Measurements from ENCODE around the gene MIF4GD. TPM values are rescaled to one million over a fixed set of nuclear protein-coding genes. Genes with fewer than 3 reads are reported as not detected.
A peak's percentile ranks its signal among the peaks of the same experiment; 100 is the strongest.

MIF4GD gene
- total and polyA plus RNA-seq, 10 donors = 27.1 to 47.3 (median 36.8) TPM

DNA sequence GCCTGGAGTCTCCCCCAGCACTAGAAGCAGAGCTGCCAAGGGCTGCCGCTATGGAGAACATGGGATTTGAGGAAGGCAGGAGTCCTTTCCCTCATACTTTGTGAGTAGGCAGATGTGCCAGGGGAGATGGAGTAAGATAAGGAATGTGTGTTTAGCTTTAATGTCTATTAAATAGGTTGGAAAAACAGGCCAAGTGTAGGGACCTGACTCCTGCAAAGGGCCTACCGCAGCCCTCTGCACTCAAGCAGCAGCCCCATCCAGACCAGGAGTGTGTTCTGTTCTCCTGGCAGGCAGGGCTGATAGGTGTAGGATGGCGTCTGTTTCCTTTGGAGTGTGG lies 1.8 kb upstream of the MIF4GD start:
- H3K4me3 ChIP-seq = no peak overlapping the region
- no peaks in the 10 kb centered on the region for H3K9me3 ChIP-seq
- DNase-seq = no peak
- peaks cover 16 to 56% (median 39%) of the 10 kb centered on the region in 6 donors for H3K4me1 ChIP-seq
- WGBS, 5 donors = 61 to 80% (median 66%) methylated on average over 3 of the region's 3 CpGs
- TF ChIP-seq POLR2AphosphoS5 (IDR thresholded peaks at IDR 0.05) (no peak), POLR2A (IDR thresholded peaks at IDR 0.05) (no peak)
- TF ChIP-seq, protein P1, sequence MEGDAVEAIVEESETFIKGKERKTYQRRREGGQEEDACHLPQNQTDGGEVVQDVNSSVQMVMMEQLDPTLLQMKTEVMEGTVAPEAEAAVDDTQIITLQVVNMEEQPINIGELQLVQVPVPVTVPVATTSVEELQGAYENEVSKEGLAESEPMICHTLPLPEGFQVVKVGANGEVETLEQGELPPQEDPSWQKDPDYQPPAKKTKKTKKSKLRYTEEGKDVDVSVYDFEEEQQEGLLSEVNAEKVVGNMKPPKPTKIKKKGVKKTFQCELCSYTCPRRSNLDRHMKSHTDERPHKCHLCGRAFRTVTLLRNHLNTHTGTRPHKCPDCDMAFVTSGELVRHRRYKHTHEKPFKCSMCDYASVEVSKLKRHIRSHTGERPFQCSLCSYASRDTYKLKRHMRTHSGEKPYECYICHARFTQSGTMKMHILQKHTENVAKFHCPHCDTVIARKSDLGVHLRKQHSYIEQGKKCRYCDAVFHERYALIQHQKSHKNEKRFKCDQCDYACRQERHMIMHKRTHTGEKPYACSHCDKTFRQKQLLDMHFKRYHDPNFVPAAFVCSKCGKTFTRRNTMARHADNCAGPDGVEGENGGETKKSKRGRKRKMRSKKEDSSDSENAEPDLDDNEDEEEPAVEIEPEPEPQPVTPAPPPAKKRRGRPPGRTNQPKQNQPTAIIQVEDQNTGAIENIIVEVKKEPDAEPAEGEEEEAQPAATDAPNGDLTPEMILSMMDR (IDR thresholded peaks at IDR 0.05 in 8 of 11, conservative IDR thresholded peaks at IDR 0.05 in 3 of 11) = no peak
- H3K36me3 ChIP-seq = peaks cover 0 to 37% (median 7%) of the 10 kb centered on the region in 6 donors
- intact Hi-C loops (cut with DNase I; ENCODE audit: low total_unique reads) = no loop called here
- H3K27me3 ChIP-seq (replicated peaks in 1 of 7) = no peaks in the 10 kb centered on the region
- peak overlapping the region in 2 of 8 donors; percentile 97 to 98 for H3K27ac ChIP-seq

DNA sequence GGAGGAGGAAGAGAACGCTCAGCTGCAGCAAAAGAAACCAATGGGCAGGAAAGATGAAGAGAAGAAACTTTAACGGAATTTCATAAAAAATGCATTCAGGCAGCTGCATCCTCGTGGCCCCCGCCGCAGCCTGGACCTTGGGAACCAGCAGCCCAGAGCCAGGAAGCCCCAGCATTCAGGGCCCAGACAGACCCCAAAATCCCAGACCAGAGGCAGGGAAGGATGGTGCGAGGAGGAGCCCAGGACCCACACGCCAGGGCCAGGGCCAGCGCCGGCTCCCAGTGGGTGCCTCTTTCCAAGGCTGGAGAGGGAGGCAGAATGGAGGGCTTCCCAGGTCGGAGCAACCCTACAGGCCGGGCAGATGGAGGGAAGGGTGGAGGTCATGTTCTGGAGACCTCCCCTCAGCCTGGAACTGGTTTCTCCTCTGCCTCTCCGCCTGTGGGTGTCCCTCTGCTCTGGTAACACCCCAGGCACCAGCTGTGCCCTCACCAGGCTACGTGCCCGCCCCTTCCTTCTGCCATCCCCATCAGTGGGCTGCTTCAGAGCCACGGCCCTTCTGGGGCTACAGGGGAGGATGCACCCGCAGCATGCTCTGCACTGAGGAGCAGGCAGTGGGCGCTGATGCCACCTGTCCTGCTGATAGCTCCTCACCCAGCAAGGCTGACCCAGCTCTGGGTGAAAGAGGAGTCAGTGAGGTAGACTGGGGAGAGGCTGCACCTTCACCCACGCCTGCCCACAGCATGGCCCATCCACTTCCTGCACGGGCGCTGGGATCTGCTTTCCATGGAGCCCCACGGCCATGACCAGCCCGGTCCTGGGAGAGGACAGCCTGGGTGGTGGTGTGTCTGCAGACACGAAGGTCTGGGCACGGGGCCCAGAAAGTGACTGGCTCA lies 1.2 kb upstream of the MIF4GD start:
- H3K4me3 ChIP-seq = peak overlapping the region; percentile 15 to 90 (median 86)
- intact Hi-C loops (cut with DNase I; ENCODE audit: low total_unique reads) = no loop called here
- H3K36me3 ChIP-seq = peaks cover 0 to 36% (median 9%) of the 10 kb centered on the region in 6 donors
- TF ChIP-seq POLR2AphosphoS5 (IDR thresholded peaks at IDR 0.05) (peak in 2 of 3 donors; percentile 3 to 12), POLR2A (IDR thresholded peaks at IDR 0.05) (no peak)
- 45 to 64% (median 55%) methylated on average over 19 to 24 of the region's 24 CpGs for WGBS, 5 donors
- H3K27ac ChIP-seq = peak overlapping the region; percentile 91 to 99 (median 97)
- DNase-seq = peak; percentile 79
- H3K9me3 ChIP-seq = no peaks in the 10 kb centered on the region
- H3K27me3 ChIP-seq (replicated peaks in 1 of 7) = no peaks in the 10 kb centered on the region
- peaks cover 16 to 62% (median 45%) of the 10 kb centered on the region in 6 donors for H3K4me1 ChIP-seq

DNA sequence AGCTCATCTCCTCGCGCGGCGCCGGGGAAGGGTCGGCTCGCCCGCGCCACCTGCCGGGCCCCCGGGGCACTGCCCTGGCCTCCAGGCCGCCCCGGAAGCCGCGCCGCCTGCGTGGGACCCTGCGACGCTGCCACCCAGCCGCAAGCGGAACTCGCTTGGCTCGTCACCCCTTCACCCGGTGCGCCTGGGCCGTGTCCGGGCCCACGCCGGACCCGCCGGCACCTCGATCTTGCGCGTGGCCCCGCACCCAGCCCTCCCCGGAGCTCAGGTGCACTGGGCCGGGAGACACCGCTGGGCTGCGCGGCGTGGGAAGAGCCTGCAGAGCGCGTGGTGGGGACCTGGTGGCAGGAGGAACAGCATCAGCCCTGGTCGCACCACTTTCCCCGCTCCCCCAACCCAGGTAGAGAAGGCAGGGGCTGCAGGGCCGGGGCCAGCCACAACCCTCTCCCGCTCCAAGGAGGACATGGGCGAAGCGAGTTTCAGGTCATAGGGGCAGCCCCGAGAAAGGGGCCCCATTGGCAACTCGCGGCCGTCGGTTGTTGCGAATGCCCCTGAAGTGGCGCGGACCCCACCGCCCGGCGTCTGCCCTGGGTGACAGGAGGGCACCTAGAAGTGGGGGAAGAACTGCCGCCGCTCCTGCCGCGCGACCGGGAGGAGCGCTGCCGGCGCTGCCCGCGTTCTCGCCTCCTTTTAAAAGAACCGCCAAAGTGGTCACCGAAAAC lies 363 bp upstream of the MIF4GD start:
- 0% methylated on average over 40 to 74 of the region's 74 CpGs for WGBS, 5 donors
- Histone ChIP-seq H3K27ac (peak overlapping the region; percentile 91 to 99 (median 97)), H3K36me3 (peaks cover 0 to 40% (median 15%) of the 10 kb centered on the region in 6 donors), H3K4me3 (peak overlapping the region; percentile 15 to 90 (median 86)), H3K27me3 (replicated peaks in 1 of 7) (no peaks in the 10 kb centered on the region), H3K4me1 (peaks cover 16 to 70% (median 51%) of the 10 kb centered on the region in 6 donors), H3K9me3 (no peaks in the 10 kb centered on the region)
- TF ChIP-seq POLR2A (IDR thresholded peaks at IDR 0.05) = peak in 2 of 3 donors; percentile 30 to 54
- TF ChIP-seq, protein P1 (IDR thresholded peaks at IDR 0.05 in 8 of 11, conservative IDR thresholded peaks at IDR 0.05 in 3 of 11) = peak; percentile 52 to 95 (median 90)
- peak; percentile 70 to 90 (median 87) for TF ChIP-seq POLR2AphosphoS5 (IDR thresholded peaks at IDR 0.05)
- intact Hi-C loops (cut with DNase I; ENCODE audit: low total_unique reads) = no loop called here
- DNase-seq = peak; percentile 98

DNA sequence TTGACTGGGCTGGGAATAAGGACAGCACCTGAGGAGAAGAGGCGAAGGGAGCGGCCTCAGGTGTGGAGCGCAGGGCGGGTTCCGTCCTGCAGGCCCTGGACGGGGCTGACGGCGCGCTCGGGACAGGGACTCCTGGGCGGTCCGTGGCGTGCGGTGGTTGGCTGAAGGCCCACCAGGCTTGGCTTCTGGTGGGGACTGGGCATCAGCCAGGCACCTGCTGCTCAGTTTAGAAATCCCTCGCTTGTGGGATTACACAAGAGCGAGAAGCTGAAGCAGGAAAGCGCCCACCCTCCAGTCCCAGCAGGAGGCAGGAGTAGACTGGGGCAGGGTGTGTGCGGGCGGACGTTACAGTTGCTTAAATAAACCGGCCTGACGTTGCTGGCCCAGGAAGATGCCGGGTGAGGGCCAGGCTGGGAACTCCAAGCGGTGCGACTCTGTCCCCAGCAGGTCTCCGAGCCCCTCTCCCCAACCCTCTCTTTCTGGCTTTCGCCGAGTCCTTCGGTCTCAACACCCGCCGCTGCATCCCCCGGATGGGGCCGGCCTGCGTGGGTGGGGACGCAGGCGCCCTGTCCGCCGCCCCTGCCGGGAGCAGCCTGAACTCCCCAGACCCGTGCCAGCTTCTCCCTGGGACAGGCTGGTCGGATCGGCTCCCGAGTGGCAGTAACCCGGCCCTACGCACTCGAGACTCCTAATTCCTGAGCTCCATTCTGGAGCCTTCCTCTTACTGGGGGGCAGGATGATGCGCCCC lies 639 bp downstream of the MIF4GD start:
- peak overlapping the region; percentile 91 to 99 (median 97) for H3K27ac ChIP-seq
- DNase-seq = peak; percentile 92
- H3K36me3 ChIP-seq = peaks cover 0 to 49% (median 25%) of the 10 kb centered on the region in 6 donors
- H3K9me3 ChIP-seq = no peaks in the 10 kb centered on the region
- H3K4me3 ChIP-seq = peak overlapping the region; percentile 62 to 90 (median 86)
- intact Hi-C loops (cut with DNase I; ENCODE audit: low total_unique reads) = no loop called here
- WGBS, 5 donors = 1 to 2% (median 1%) methylated on average over 15 to 47 of the region's 47 CpGs
- TF ChIP-seq POLR2A (IDR thresholded peaks at IDR 0.05) = peak in 1 of 3 donors; percentile 33
- TF ChIP-seq POLR2AphosphoS5 (IDR thresholded peaks at IDR 0.05) = peak; percentile 46 to 68 (median 63)
- TF ChIP-seq, protein P1 (IDR thresholded peaks at IDR 0.05 in 8 of 11, conservative IDR thresholded peaks at IDR 0.05 in 3 of 11) = peak in 4 of 11 experiments; percentile 14 to 34 (median 24)
- peaks cover 16 to 80% (median 57%) of the 10 kb centered on the region in 6 donors for H3K4me1 ChIP-seq
- no peaks in the 10 kb centered on the region for H3K27me3 ChIP-seq (replicated peaks in 1 of 7)
